Cortex of kidney (tissue), 1 donor: ENCODE results near the gene MAPK6.
"Not testable (repeated sequence)": the region's sequence is repeated elsewhere in the genome, so short reads cannot be mapped to it uniquely, and the experiment has no call there.

Experiments used
- DNase-seq: peaks from one replicate; lab custom pipeline; 2025; lab: John Stamatoyannopoulos, UW

Gene MAPK6

DNA sequence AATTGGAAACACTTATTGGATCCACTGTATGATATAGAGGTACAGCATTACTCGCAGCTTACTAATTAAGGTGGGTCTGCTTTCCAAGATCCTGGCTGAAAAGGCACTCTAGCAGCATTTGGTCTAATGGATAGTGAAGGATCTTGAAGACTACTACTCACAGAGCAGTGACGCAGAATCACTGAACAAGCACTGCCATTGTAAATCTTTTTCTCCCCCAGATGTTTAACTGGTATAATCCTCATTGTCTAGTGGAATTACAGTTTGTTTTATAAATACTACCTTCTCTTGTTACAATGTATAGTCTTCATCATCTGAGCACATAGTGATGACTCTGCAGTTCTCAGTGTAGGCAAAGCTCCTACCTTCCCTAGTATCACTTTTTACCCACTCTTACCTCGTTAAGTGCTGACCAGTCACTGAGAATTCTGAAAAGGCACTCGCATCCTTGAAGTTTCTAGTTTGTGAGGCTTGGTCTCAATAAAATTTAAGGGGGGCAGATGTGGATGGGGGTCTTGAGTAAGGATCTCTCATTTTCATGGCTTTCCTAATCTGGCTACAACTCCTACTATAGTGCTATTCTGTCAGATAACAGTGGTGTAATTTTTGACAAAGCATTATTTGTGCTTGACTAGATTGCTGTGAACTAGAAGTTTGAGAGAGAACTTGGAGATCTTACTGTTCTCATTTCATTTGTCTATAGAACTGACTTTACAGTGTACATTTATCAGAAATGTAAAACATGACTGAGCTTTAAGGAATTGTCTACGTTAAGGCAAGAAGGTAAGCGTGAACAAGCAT, 23.2 kb downstream of the MAPK6 start:
- DNase-seq = no peak

- not testable (repeated sequence) for DNase-seq
These were observed 26.8 kb downstream of the MAPK6 start for GRCh38 chr15:52045795-52046298.

DNA sequence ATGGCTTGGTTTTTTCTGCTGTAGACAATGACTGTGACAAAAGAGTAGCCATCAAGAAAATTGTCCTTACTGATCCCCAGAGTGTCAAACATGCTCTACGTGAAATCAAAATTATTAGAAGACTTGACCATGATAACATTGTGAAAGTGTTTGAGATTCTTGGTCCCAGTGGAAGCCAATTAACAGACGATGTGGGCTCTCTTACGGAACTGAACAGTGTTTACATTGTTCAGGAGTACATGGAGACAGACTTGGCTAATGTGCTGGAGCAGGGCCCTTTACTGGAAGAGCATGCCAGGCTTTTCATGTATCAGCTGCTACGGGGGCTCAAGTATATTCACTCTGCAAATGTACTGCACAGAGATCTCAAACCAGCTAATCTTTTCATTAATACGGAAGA, 27.5 kb downstream of the MAPK6 start:
- DNase-seq = not testable (repeated sequence)

- no peak for DNase-seq
These were observed 31.4 kb downstream of the MAPK6 start for GRCh38 chr15:52050416-52050815.

- DNase-seq = no peak
These were observed 33.3 kb downstream of the MAPK6 start for GRCh38 chr15:52052066-52052935.

DNA sequence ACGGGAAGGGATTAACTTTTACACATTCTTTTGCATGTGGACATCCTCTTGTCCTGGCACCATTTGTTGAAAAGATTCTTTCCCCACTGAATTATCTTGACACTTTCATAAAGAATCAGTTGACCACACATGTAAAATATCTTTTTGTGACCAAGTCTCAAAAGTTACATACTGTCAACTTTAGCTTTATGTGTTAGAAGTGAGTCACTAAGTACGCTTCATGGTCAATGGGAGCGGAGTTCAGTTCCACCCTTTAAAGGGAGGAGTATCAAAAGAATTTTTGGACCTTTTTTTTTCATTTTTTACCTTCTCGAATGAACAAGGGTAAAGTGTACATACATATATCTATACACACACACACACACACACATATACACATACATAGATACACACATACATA, 35.4 kb downstream of the MAPK6 start:
- DNase-seq = no peak

DNA sequence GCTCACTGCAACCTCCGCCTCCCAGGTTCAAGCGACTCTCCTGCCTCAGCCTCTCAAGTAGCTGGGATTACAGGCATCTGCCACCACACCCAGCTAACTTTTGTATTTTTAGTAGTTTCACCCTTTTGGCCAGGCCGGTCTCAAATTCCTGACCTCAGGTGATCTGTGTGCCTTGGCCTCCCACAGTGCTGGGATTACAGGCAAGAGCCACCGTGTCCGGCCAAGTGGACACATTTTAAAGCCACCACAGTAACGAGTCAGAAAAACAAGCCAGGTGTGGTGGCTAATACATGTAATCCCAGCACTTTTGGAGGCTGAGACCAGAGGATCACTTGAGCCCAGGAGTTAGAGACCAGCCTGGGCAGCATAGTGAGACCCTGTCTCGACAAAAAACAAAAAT, 35.8 kb downstream of the MAPK6 start:
- DNase-seq = not testable (repeated sequence)

GRCh38 chr15:52056001-52056400, 37.0 kb downstream of the MAPK6 start:
- DNase-seq = no peak

DNA sequence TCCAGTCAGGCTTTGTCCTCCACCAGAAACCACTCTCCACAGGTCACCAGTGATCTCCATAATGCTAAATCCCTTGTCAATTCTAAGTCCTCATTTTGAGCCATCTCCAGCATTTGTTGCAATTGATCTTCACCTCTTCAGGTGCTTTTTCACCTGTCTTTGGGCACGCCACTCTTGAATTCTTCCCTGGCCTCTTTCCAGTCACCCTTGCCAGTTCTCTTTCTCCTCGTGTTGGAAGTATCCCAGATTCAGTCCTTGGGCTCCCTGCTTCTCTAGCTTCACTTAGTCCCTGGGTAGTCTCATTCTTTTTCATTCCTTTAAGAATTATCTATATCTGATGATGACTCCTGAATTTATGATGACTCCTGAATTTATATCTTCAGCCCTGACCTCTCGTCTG, 37.5 kb downstream of the MAPK6 start:
- DNase-seq = no peak

- DNase-seq = no peak
These were observed 39.0 kb downstream of the MAPK6 start for GRCh38 chr15:52057996-52058395.

- DNase-seq = no peak
These were observed 41.5 kb downstream of the MAPK6 start for GRCh38 chr15:52060501-52060900.

DNA sequence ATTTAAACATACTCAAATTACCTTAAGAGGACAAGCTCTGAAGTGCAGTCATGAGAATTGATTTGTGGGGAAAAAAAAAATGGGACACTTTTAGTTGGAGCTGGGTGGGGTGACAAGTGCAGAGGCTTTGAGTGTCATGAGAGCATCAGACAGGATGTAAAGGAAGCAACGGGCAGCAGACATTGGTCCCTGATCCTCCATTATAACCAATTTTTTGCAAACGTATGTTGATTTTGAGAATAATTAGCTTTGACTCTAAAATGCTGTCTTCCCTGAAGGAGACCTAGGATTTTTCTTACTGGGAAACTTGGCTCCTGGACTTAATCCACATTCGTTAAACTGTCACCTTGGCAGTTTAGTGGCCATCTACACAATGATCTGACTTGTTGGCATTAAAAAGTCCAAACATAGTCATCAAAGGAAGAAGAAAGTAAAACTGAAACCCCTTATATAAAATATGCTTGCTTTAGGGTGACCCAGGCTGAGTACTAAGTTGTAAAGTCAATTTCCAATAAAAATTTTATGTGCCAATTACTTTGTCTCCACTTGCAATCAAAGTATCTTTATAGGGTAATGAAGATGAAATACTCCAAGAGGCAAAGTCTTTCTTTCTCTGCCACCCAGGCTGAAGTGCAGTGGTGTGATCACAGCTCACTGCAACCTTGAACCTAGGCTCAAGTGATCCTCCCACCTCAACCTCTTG, 48.0 kb downstream of the MAPK6 start:
- no peak for DNase-seq

DNA sequence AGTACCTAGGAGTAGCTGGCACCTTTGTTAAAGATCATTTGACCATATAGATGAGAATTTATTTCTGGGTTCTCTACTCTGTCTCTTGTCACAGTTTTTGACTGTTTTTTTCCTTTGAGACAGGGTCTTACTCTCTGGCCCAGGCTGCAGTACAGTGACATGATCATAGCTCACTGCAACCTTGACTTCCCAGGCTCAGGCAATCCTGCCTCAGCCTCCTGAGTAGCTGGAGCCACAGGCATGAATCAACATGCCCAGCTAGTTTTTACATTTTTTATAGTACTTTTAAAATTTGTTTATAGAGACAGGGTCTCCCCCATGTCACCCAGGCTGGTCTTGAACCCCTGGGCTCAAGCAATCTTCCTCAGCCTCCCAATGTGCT, 48.5 kb downstream of the MAPK6 start:
- DNase-seq = no peak

- DNase-seq = no peak
These were observed 49.1 kb downstream of the MAPK6 start for GRCh38 chr15:52068004-52068615.

DNA sequence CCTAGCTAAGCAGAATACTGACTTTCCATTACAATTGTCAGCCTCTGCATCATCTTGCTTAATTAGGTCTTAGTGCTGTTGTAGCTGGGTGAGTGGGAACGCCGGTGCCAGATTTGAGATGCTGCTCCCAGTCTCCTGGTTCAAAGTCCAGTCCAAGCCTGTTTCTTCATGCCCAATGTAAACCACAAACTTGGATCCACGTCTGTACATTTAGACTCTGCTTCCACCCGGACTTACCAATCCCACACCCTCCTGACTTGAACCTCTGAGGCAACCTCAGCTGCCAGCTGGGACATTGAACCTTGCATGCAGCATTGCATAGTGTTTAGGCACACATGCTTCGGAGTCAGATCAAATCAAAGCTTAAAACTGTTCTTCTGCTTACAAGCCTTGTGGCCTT, 50.5 kb downstream of the MAPK6 start:
- no peak for DNase-seq

GRCh38 chr15:52071570-52071969, 52.6 kb downstream of the MAPK6 start:
- DNase-seq = no peak

DNA sequence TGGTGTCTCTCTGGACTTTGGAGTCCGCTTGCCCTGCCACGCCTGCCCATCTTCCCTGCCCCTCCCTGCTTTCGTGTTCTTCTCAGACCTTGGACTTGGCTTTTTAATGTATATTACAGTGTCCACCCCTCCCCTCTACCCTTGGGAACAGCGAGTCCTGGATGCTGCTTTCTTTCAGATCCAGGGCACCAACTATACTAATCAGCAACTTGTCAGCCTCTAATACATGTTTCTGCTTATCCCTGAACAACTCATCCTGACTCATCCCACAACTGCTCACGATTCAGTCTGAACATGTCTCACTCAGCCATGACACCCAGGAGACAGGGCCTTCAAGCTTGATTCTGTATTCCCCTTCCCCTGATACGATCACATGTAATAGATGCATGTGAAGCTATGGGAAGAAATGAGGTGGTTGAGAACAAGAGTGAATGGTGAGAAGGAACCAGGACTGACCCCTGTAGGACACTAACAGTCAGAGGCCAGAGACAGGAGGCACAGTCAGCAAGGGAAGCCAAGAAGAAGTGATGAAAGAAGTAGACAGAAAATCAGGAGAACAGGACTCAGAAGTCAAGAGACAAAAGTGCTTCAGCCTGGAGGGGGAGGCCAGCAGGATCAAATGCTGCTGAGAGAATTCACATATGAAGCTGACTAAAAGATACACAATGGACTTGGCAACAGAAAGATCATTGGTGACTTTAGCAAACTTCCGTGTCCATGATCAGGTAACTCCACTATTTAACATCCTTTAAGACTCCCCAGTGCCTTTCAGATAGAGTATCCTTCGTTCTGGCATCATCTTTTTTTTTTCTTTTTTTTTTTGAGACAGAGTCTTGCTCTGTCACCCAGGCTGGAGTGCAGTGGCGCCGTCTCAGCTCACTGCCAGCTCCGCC, 58.1 kb downstream of the MAPK6 start:
- DNase-seq = no peak

- DNase-seq = no peak
These were observed 59.3 kb downstream of the MAPK6 start for GRCh38 chr15:52078197-52078875.

- DNase-seq = no peak
These were observed 60.1 kb downstream of the MAPK6 start for GRCh38 chr15:52078876-52079700.
